ENCODE measurements around the gene MAU2.
A peak's percentile ranks its signal among the peaks of the same experiment; 100 is the strongest.

The MAU2 gene

GRCh38 chr19:19321141-19321577 lies 530 bp downstream of the MAU2 start:
- Mint-ChIP-seq H3K4me1 (ENCODE audit: low read depth in 2 of 2) (peaks cover 29 to 34% of the 10 kb centered on the region in 2 donors), H3K9me3 (no peaks in the 10 kb centered on the region), H3K36me3 (ENCODE audit: insufficient read depth) (peaks cover 37% of the 10 kb centered on the region), H3K27ac (peak overlapping the region; percentile 97 to 98), H3K4me3 (peak overlapping the region; percentile 93 to 95), H3K27me3 (no peaks in the 10 kb centered on the region)
- DNase-seq (peak in 1 of 3 experiments; percentile 8), ATAC-seq (replicated peaks) (no peak)

GRCh38 chr19:19324059-19324770 lies 3.6 kb downstream of the MAU2 start:
- peaks cover 59% of the 10 kb centered on the region for H3K36me3 Mint-ChIP-seq (ENCODE audit: insufficient read depth)
- DNase-seq (no peak), ATAC-seq (replicated peaks) (no peak)
- H3K9me3 Mint-ChIP-seq: no peaks in the 10 kb centered on the region
- H3K4me1 Mint-ChIP-seq (ENCODE audit: low read depth in 2 of 2): peaks cover 35 to 45% of the 10 kb centered on the region in 2 donors
- H3K4me3 Mint-ChIP-seq: peak overlapping the region; percentile 5 to 7
- no peaks in the 10 kb centered on the region for H3K27me3 Mint-ChIP-seq
- H3K27ac Mint-ChIP-seq: peak overlapping the region; percentile 54 to 67

GRCh38 chr19:19327672-19328071 lies 7.0 kb downstream of the MAU2 start:
- DNase-seq (no peak), ATAC-seq (replicated peaks) (no peak)
- H3K36me3 Mint-ChIP-seq (ENCODE audit: insufficient read depth): peaks cover 68% of the 10 kb centered on the region
- H3K27ac Mint-ChIP-seq: peak overlapping the region; percentile 76 to 78
- no peak overlapping the region for H3K4me3 Mint-ChIP-seq
- H3K4me1 Mint-ChIP-seq (ENCODE audit: low read depth in 2 of 2): peaks cover 32 to 41% of the 10 kb centered on the region in 2 donors
- H3K9me3 Mint-ChIP-seq: no peaks in the 10 kb centered on the region
- no peaks in the 10 kb centered on the region for H3K27me3 Mint-ChIP-seq

- Mint-ChIP-seq H3K4me3 (no peak overlapping the region), H3K27me3 (no peaks in the 10 kb centered on the region), H3K4me1 (ENCODE audit: low read depth in 2 of 2) (peaks cover 28 to 36% of the 10 kb centered on the region in 2 donors), H3K36me3 (ENCODE audit: insufficient read depth) (peaks cover 65% of the 10 kb centered on the region), H3K27ac (peak overlapping the region; percentile 78 to 79), H3K9me3 (no peaks in the 10 kb centered on the region)
- ATAC-seq (replicated peaks): peak; percentile 22
- no peak for DNase-seq
Observed at GRCh38 chr19:19329126-19329525, 8.5 kb downstream of the MAU2 start.

DNA sequence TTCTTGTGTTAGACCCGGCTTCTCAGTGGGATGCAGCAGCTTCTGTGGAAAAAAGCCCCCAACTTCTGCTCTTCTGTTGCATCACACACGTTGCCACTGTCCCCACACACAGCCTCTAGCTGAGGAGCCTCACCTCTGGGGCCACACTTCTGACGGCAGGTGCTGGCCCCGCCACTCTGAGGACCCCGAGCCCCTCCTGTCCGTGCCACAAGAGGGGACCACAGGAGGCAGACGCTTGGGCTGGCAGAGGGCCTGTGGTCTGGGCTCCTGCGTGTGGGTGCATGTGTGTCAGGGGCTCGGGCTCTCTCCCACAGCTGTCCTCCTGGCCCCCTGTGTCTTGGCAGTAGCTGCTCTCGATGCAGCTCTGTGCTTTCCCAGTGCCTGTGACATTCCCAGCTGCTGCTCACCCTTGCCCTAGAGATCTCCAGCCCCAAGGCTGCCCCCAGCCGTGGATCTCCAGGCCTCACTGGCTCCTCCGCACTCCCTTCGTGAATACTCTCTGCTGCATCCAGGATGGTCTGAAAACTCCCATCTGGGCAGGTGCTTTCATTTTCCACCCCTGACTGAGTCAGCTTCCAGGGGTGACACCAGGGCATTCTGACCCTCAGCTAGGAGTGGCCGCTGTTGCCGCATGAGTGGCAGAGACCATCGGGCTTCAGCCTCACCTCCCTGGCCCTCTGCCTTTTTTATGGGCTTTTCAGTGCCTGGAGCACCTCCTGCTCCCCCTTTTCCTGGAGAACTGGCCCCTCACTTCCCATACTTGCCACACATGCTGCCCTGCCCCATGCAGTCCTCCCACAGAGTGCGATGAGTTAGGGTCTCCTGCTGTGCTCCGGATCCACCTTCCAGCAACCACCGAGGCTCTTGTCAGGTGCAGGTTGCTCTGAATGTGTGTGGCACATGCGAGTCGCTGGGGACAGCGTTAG lies 13.7 kb downstream of the MAU2 start:
- no peak for ATAC-seq (replicated peaks)
- H3K27ac Mint-ChIP-seq: peak overlapping the region; percentile 70 to 92
- H3K4me1 Mint-ChIP-seq (ENCODE audit: low read depth in 2 of 2): peaks cover 19 to 23% of the 10 kb centered on the region in 2 donors

GRCh38 chr19:19334989-19335344 lies 14.3 kb downstream of the MAU2 start:
- Mint-ChIP-seq H3K27ac (peak overlapping the region; percentile 42 to 92), H3K36me3 (ENCODE audit: insufficient read depth) (peaks cover 48% of the 10 kb centered on the region)

More for the DNA sequence above, 13.7 kb downstream of the MAU2 start:
- H3K4me3 Mint-ChIP-seq: peak overlapping the region in 1 of 2 donors; percentile 3
- no peak for DNase-seq
- peaks cover 45% of the 10 kb centered on the region for H3K36me3 Mint-ChIP-seq (ENCODE audit: insufficient read depth)
- H3K27me3 Mint-ChIP-seq: no peaks in the 10 kb centered on the region
- H3K9me3 Mint-ChIP-seq: no peaks in the 10 kb centered on the region

GRCh38 chr19:19335408-19336158 lies 15.0 kb downstream of the MAU2 start:
- Mint-ChIP-seq H3K27me3 (no peaks in the 10 kb centered on the region), H3K36me3 (ENCODE audit: insufficient read depth) (peaks cover 50% of the 10 kb centered on the region), H3K4me3 (no peak overlapping the region), H3K27ac (peak overlapping the region; percentile 69 to 92), H3K4me1 (ENCODE audit: low read depth in 2 of 2) (peaks cover 17 to 21% of the 10 kb centered on the region in 2 donors), H3K9me3 (no peaks in the 10 kb centered on the region)
- DNase-seq (no peak), ATAC-seq (replicated peaks) (no peak)

More at GRCh38 chr19:19334989-19335344, 14.3 kb downstream of the MAU2 start:
- Mint-ChIP-seq H3K27me3 (no peaks in the 10 kb centered on the region), H3K9me3 (no peaks in the 10 kb centered on the region), H3K4me1 (ENCODE audit: low read depth in 2 of 2) (peaks cover 17 to 21% of the 10 kb centered on the region in 2 donors), H3K4me3 (no peak overlapping the region)
- DNase-seq: no peak
- ATAC-seq (replicated peaks): no peak

DNA sequence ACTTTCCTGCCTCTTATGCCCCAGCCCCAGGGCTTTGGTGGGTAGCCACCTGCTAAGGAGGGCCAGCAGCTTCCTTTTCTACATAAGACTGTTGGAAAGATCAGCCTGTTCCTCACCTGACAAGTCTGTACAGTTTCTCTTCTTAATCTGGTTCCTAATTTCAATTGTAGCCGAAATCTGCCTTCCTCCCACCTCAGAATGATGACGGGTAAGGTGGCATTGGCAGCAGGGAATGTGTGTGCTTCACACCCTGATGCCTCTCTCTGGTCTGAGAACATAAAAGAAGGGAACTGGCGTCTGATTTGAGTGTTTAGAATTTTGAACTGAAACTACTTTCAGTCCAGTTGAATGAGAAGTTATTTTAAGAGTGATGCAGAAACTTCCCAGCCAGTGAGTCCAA lies 16.0 kb downstream of the MAU2 start:
- peak overlapping the region in 1 of 2 donors; percentile 17 for H3K27ac Mint-ChIP-seq
- DNase-seq: no peak
- H3K4me3 Mint-ChIP-seq: no peak overlapping the region
- peaks cover 56% of the 10 kb centered on the region for H3K36me3 Mint-ChIP-seq (ENCODE audit: insufficient read depth)
- no peaks in the 10 kb centered on the region for H3K27me3 Mint-ChIP-seq
- H3K9me3 Mint-ChIP-seq: no peaks in the 10 kb centered on the region
- no peak for ATAC-seq (replicated peaks)
- peaks cover 15 to 19% of the 10 kb centered on the region in 2 donors for H3K4me1 Mint-ChIP-seq (ENCODE audit: low read depth in 2 of 2)

GRCh38 chr19:19337120-19337519 lies 16.5 kb downstream of the MAU2 start:
- H3K9me3 Mint-ChIP-seq: no peaks in the 10 kb centered on the region
- H3K4me1 Mint-ChIP-seq (ENCODE audit: low read depth in 2 of 2): peaks cover 11 to 19% of the 10 kb centered on the region in 2 donors
- H3K36me3 Mint-ChIP-seq (ENCODE audit: insufficient read depth): peaks cover 56% of the 10 kb centered on the region

DNA sequence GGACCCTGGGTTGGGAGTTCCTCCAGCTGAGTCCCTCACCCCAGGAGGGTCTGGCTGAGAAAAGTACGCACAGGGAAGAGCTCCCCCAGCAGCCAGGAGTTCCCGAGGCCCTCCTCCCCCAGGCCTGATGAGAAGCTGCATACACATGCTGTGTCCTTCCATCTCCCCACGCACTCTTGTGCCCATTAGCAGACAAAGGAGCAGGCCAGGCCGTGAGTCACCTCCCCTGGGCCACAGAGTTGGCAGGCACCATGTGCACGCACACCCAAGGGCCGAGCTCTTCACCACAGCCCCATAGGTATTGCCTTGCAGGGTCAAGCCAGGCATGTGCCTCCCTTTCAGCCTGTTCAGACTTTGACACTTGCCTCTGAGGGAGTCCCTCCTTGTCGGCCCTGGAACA lies 17.5 kb downstream of the MAU2 start:
- Mint-ChIP-seq H3K36me3 (ENCODE audit: insufficient read depth) (peaks cover 58% of the 10 kb centered on the region), H3K4me1 (ENCODE audit: low read depth in 2 of 2) (peaks cover 11 to 16% of the 10 kb centered on the region in 2 donors), H3K27me3 (no peaks in the 10 kb centered on the region), H3K27ac (peak overlapping the region; percentile 41 to 72), H3K4me3 (no peak overlapping the region), H3K9me3 (no peaks in the 10 kb centered on the region)
- DNase-seq: no peak
- ATAC-seq (replicated peaks): no peak

More at GRCh38 chr19:19337120-19337519, 16.5 kb downstream of the MAU2 start:
- no peaks in the 10 kb centered on the region for H3K27me3 Mint-ChIP-seq
- no peak overlapping the region for H3K27ac Mint-ChIP-seq
- DNase-seq: no peak
- ATAC-seq (replicated peaks): no peak
- H3K4me3 Mint-ChIP-seq: no peak overlapping the region

DNA sequence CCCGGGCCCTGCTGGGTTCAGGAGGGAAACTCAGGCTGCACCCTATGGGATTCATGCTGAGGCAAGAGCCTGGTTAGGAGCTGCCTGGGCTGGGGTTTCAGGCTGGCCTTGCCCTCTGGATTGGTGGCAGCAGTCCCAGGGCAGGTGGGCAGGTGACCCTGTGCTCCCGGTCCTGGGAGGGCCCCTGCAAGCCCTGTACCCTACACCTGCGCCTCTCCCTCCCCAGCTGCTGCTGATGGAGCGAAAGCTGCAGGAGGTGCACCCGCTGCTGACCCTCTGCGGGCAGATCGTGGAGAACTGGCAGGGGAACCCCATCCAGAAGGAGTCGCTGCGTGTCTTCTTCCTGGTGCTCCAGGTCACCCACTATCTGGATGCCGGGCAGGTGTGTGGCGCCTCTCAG lies 20.4 kb downstream of the MAU2 start:
- no peaks in the 10 kb centered on the region for H3K9me3 Mint-ChIP-seq
- ATAC-seq (replicated peaks) (no peak), DNase-seq (no peak)
- H3K27me3 Mint-ChIP-seq: no peaks in the 10 kb centered on the region
- no peak overlapping the region for H3K4me3 Mint-ChIP-seq
- H3K27ac Mint-ChIP-seq: no peak overlapping the region
- H3K36me3 Mint-ChIP-seq (ENCODE audit: insufficient read depth): peaks cover 66% of the 10 kb centered on the region
- peaks cover 0 to 6% of the 10 kb centered on the region in 2 donors for H3K4me1 Mint-ChIP-seq (ENCODE audit: low read depth in 2 of 2)

- DNase-seq (no peak), ATAC-seq (replicated peaks) (no peak)
- no peaks in the 10 kb centered on the region for H3K4me1 Mint-ChIP-seq (ENCODE audit: low read depth in 2 of 2)
- H3K4me3 Mint-ChIP-seq: no peak overlapping the region
- H3K27ac Mint-ChIP-seq: no peak overlapping the region
- peaks cover 71% of the 10 kb centered on the region for H3K36me3 Mint-ChIP-seq (ENCODE audit: insufficient read depth)
- no peaks in the 10 kb centered on the region for H3K9me3 Mint-ChIP-seq
- H3K27me3 Mint-ChIP-seq: no peaks in the 10 kb centered on the region
Observed at GRCh38 chr19:19342086-19343015, 21.7 kb downstream of the MAU2 start.
